PC-3 (cell line): Measurements from ENCODE around the gene OPN3.

Experiments used
- CTCF ChIP-seq: fragments of 300-600 bp; sonication (generic); conservative IDR thresholded peaks from 2 replicates; pipeline ENCODE4 v1.5.1; 2017; ENCODE audit warnings: antibody characterized with exemption, low read depth, mild to moderate bottlenecking, low read length
- EZH2 ChIP-seq: fragments of 300-600 bp; sonication (generic); IDR thresholded peaks from one replicate; pipeline ENCODE4 v1.6.1; 2017; ENCODE audit warnings: antibody characterized with exemption, mild to moderate bottlenecking, low read length; ENCODE audit not compliant: unreplicated experiment
- EZH2phosphoT487 ChIP-seq: fragments of 300-600 bp; sonication (generic); IDR thresholded peaks from 2 replicates; pipeline ENCODE4 v1.6.1; 2018; ENCODE audit warnings: mild to moderate bottlenecking, antibody characterized with exemption, low read length, borderline replicate concordance

DNA sequence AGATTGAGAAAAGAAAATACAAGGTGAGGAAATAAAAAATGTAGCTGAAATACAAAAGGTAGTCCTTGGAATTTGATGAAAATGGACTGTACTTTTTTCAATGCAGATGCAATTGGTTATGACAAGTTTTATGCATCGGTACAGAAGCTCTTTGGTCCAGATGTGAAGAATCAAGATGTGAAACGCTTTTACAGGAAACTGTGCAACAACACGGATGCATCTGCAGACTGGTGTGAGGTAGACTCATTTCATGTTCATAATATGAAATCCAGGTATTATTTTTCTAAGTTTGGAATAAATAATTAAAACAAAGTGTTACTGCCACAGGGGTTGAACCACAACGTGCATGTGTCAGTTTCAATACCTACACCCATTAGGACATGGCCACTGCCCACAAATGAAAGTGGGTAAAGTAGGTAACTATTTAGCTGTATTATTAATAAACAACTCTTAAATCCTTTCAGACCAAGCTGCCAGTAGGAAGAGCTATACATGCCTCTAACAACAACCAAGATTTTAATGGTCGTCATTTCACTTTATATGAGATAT, 20.3 kb upstream of the OPN3 start:
- TF ChIP-seq CTCF (no peak), EZH2phosphoT487 (no peak), EZH2 (no peak)
